NOMO-1 (cell line): ENCODE data around the gene TXNDC8.
"Not testable (repeated sequence)": the region's sequence is repeated elsewhere in the genome, so short reads cannot be mapped to it uniquely, and the experiment has no call there.

Experiments
- DNase-seq, 2 experiments: peaks; one replicate each; lab custom pipeline; 2025; ENCODE audit not compliant: unreplicated experiment in 2 of 2; lab: John Stamatoyannopoulos, UW

TXNDC8 gene

DNA sequence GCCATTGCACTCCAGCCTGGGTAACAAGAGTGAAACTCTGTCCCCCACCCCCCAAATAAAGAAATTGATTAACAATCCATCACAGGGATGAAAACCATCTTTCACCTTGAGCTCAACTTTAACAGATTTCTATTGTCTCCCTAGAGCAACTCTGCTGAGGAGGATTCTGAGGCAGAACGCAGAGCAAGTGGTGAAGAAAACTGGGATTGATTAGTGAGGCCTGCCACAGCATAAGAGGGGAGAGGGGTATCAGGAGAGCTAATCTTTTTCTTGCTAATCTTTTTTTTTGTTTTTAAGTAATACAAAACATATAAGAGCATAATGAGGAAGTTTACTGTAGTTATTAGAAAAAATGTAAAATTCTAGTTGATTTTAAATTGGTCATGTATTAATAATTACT, 8.9 kb downstream of the TXNDC8 start:
- DNase-seq = no peak

DNA sequence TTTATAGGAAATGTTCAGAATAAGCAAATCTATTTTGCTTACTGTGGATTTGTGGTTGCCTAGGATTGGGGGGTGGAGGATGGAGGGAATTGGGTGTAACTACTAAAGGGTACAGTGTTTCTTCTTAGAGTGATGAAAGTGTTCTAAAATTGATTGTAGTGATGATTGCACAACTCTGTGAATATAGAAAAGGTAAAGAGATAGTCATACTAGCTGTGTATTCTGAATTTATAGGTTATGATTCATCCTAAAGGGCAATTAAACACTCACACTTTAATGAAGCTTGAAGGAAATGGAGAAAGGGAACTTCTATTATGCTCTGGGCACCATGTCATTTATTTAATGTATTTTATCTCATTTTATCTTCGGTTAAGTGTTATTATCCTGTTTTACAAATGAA, 9.9 kb downstream of the TXNDC8 start:
- peak in 1 of 2 experiments; percentile 66 for DNase-seq

GRCh38 chr9:110323818-110324217, 13.8 kb downstream of the TXNDC8 start:
- no peak for DNase-seq

GRCh38 chr9:110320651-110321445, 16.8 kb downstream of the TXNDC8 start:
- no peak for DNase-seq

- no peak for DNase-seq
These were observed 17.7 kb downstream of the TXNDC8 start for GRCh38 chr9:110319781-110320492.

DNA sequence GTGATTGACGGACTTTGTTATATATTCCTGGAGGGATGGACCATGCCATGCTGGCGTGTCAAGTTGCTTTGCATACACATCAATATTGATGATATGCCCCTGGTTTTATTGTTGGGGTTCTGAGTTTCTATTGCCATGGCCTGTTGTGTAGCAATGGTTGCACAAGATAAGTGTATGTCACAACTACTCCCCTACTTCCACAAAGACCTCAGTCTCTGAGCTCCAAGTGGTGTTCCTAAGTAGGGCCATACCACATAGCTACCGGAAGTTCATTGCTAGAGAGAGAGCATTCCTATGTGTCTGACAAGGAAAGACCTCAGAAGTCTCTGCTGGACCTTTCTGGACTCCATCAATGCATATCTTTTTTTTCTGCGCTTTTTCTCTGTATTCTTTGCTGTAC, 19.8 kb downstream of the TXNDC8 start:
- DNase-seq = peak; percentile 29 to 30

- DNase-seq = peak; percentile 75 to 82
These were observed 21.2 kb downstream of the TXNDC8 start for GRCh38 chr9:110316261-110317075.

DNA sequence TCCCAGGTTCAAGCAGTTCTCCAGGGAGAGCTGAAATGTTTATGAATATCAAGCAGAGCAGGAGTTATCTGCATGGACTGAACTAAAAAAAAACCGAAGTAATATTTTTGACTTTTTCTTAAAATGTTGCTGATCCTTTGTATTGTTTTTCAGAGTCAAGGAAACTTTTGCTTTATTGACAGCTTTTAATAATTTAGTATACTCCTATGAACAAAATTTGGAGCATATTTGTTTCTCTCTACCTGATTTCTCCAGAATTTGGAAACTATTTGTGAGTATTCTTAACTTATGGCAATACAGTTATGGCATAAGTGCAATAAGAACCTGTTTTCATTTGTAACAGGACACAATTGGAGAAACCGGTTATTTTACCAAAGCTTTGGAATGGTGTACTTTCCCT, 25.7 kb downstream of the TXNDC8 start:
- DNase-seq = not testable (repeated sequence)

- DNase-seq = no peak
These were observed 28.0 kb downstream of the TXNDC8 start for GRCh38 chr9:110309681-110310080.

DNA sequence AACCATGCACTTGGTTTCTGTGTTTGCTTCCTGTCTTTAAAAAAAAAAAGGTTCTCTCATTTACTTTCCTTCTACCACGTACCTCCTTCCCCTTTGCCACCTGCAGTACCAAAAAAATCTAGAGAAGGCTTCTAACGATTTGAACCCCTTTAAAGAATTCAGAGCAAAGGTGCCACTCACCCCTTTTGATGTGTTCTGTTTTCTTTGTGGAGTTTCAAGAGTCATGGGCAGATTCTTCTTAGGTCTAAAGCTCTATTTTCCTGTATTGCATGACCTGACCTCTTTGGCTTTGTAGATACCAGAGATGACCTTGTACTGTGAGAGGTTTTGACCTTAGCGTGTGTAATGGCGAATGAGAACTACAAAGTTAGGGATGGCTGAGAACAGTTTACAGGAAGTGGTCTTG, 29.0 kb downstream of the TXNDC8 start:
- DNase-seq = no peak

GRCh38 chr9:110307191-110307590, 30.5 kb downstream of the TXNDC8 start:
- DNase-seq = no peak

GRCh38 chr9:110303133-110303532, 34.5 kb downstream of the TXNDC8 start:
- DNase-seq = peak; percentile 33 to 79

GRCh38 chr9:110298043-110298605, 39.5 kb downstream of the TXNDC8 start:
- DNase-seq = no peak

- DNase-seq = no peak
These were observed 44.4 kb downstream of the TXNDC8 start for GRCh38 chr9:110293248-110293647.

- DNase-seq = no peak
These were observed 45.6 kb downstream of the TXNDC8 start for GRCh38 chr9:110291921-110292557.

- DNase-seq = no peak
These were observed 47.7 kb downstream of the TXNDC8 start for GRCh38 chr9:110290001-110290400.

DNA sequence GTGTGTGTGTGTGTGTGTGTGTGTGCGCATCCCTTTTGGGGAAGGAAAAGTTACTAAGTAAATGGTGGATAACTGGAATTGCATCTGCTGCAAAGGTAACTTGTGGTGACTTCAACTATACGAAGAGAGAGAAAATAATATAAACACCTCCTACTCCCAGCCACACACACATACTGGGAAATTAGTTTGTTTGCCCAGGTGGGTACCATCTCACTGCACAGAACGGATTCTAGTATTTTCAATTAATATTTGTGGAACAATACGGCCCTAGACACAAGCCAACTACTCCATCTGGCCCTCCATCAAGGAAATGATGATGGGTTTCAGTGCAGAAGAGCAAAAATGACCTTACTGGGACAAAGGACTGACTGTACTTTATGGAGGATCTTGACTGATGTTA, 49.2 kb downstream of the TXNDC8 start:
- DNase-seq = no peak

GRCh38 chr9:110287289-110287680, 50.4 kb downstream of the TXNDC8 start:
- DNase-seq = no peak

- DNase-seq = no peak
These were observed 53.3 kb downstream of the TXNDC8 start for GRCh38 chr9:110284211-110284844.

DNA sequence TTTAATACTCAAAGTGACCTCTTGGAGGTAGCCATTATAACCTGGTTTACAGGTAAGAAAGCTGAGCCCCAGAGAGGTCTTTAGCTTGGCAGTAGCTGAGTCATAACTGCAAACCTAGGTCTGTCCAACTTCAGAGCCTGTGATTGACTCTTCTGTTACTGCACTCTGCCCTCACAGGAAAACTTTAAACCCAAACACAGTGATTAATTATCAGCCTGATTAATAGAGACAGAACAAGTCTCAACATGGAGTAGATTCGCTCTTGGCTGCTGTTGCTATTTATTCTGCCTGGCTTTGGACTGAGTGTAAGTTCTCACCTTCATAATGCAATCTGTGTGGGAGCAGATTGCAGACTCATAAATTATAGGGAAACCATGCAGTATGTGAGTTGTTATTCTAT, 53.9 kb downstream of the TXNDC8 start:
- no peak for DNase-seq
